WTC11 (cell line): ENCODE results near the gene ABCB8. TPM values are rescaled to one million over a fixed set of nuclear protein-coding genes. Genes with fewer than 3 reads are reported as not detected.

Source experiments
- ATAC-seq: fragments of 200-7000 bp; cut with Tn5 transposase; 2 replicates; pipeline ENCODE4 v1.10.0; 2021; ENCODE audit warnings: mild to moderate bottlenecking, moderate library complexity
- CTCF ChIA-PET: fragments of 300-600 bp; sonication (Branson Sonifier 250); formaldehyde crosslinking; loops from one replicate; lab custom pipeline; 2021; ENCODE audit warnings: antibody characterized with exemption; lab: Charles Lee
- POLR2A ChIA-PET: fragments of 350-600 bp; sonication (Branson Sonifier 250); formaldehyde crosslinking; loops from one replicate; lab custom pipeline; 2021; ENCODE audit warnings: antibody characterized with exemption; lab: Charles Lee
- DNase-seq: peaks from one replicate; pipeline ENCODE4 v3.0.0; 2021; ENCODE audit warnings: low spot score
- H3K27ac Mint-ChIP-seq: 2 replicates; pipeline ENCODE4 v1.8.0; 2021; ENCODE audit warnings: mixed read lengths
- H3K27me3 Mint-ChIP-seq: 2 replicates; pipeline ENCODE4 v1.8.0; 2021; ENCODE audit warnings: low read depth, mild to moderate bottlenecking, moderate library complexity, mixed read lengths
- H3K36me3 Mint-ChIP-seq: 2 replicates; pipeline ENCODE4 v1.8.0; 2021; ENCODE audit warnings: mixed read lengths
- H3K4me1 Mint-ChIP-seq: 2 replicates; pipeline ENCODE4 v1.8.0; 2022; ENCODE audit warnings: mixed read lengths
- H3K4me3 Mint-ChIP-seq: 2 replicates; pipeline ENCODE4 v1.8.0; 2021; ENCODE audit warnings: mild to moderate bottlenecking, moderate library complexity, mixed read lengths
- H3K9me3 Mint-ChIP-seq: 2 replicates; pipeline ENCODE4 v1.8.0; 2021; ENCODE audit warnings: mixed read lengths
- FOXK1 ChIP-seq: sonication (generic); formaldehyde crosslinking; IDR thresholded peaks from 2 replicates; pipeline ENCODE4 v1.8.0; 2022; ENCODE audit warnings: mild to moderate bottlenecking, moderate library complexity, missing genetic modification reagents
- FOXP1 ChIP-seq: sonication (generic); formaldehyde crosslinking; IDR thresholded peaks from 2 replicates; pipeline ENCODE4 v1.8.0; 2022; ENCODE audit warnings: missing genetic modification reagents, mild to moderate bottlenecking, moderate library complexity, borderline replicate concordance
- NFATC4 ChIP-seq: fragments of 250-450 bp; sonication (Bioruptor Pico); IDR thresholded peaks from 2 replicates; pipeline ENCODE4 v1.9.0; 2021; ENCODE audit warnings: mild to moderate bottlenecking
- NFYB ChIP-seq: sonication (generic); formaldehyde crosslinking; conservative IDR thresholded peaks from 2 replicates; pipeline ENCODE4 v1.8.0; 2022; ENCODE audit warnings: low read depth, missing genetic modification reagents
- NR3C1 ChIP-seq: sonication (generic); formaldehyde crosslinking; conservative IDR thresholded peaks from 2 replicates; pipeline ENCODE4 v1.8.1; 2023; ENCODE audit warnings: low read depth, mild to moderate bottlenecking, missing genetic modification reagents
- ZNF396 ChIP-seq: fragments of 250-450 bp; sonication (Bioruptor Pico); IDR thresholded peaks from 2 replicates; pipeline ENCODE4 v1.8.0; 2021; ENCODE audit warnings: mild to moderate bottlenecking, moderate library complexity, borderline replicate concordance
- ZNF416 ChIP-seq: fragments of 250-450 bp; sonication (Bioruptor Pico); IDR thresholded peaks from 2 replicates; pipeline ENCODE4 v1.9.0; 2021; ENCODE audit warnings: mild to moderate bottlenecking, inconsistent platforms
- ZNF423 ChIP-seq: fragments of 250-450 bp; sonication (Bioruptor Pico); IDR thresholded peaks from 2 replicates; pipeline ENCODE4 v2.1.2; 2022; ENCODE audit warnings: mild to moderate bottlenecking, moderate library complexity
- total RNA-seq: library from RNA; stranded (reverse); gene quantifications from 3 replicates; pipeline ENCODE4 v1.2.3, GENCODE V29; 2021
- TF ChIP-seq, protein P1 (sequence below): sonication (generic); formaldehyde crosslinking; IDR thresholded peaks from 2 replicates; pipeline ENCODE4 v1.8.0; 2022; ENCODE audit warnings: mild to moderate bottlenecking, missing genetic modification reagents
- TF ChIP-seq, protein P2 (sequence below): sonication (generic); formaldehyde crosslinking; IDR thresholded peaks from 2 replicates; pipeline ENCODE4 v1.8.1; 2023; ENCODE audit warnings: mild to moderate bottlenecking, moderate library complexity, missing genetic modification reagents
- TF ChIP-seq, protein P3 (sequence below): sonication (generic); formaldehyde crosslinking; IDR thresholded peaks from 2 replicates; pipeline ENCODE4 v1.8.0; 2022; ENCODE audit warnings: mild to moderate bottlenecking, missing genetic modification reagents
- TF ChIP-seq, protein P4 (sequence below): sonication (generic); formaldehyde crosslinking; IDR thresholded peaks from 2 replicates; pipeline ENCODE4 v1.8.0; 2023; ENCODE audit warnings: missing genetic modification reagents, mild to moderate bottlenecking, borderline replicate concordance
- TF ChIP-seq, protein P5 (sequence below): fragments of 250-450 bp; sonication (Bioruptor Pico); IDR thresholded peaks from 2 replicates; pipeline ENCODE4 v1.8.0; 2021; ENCODE audit warnings: mild to moderate bottlenecking
- TF ChIP-seq, protein P6 (sequence below): sonication (generic); formaldehyde crosslinking; conservative IDR thresholded peaks from 2 replicates; pipeline ENCODE4 v1.8.1; 2022; ENCODE audit warnings: mild to moderate bottlenecking, missing genetic modification reagents

The ABCB8 gene
- total RNA-seq, 1 experiment from 2014 or later, result 35.9 TPM

DNA sequence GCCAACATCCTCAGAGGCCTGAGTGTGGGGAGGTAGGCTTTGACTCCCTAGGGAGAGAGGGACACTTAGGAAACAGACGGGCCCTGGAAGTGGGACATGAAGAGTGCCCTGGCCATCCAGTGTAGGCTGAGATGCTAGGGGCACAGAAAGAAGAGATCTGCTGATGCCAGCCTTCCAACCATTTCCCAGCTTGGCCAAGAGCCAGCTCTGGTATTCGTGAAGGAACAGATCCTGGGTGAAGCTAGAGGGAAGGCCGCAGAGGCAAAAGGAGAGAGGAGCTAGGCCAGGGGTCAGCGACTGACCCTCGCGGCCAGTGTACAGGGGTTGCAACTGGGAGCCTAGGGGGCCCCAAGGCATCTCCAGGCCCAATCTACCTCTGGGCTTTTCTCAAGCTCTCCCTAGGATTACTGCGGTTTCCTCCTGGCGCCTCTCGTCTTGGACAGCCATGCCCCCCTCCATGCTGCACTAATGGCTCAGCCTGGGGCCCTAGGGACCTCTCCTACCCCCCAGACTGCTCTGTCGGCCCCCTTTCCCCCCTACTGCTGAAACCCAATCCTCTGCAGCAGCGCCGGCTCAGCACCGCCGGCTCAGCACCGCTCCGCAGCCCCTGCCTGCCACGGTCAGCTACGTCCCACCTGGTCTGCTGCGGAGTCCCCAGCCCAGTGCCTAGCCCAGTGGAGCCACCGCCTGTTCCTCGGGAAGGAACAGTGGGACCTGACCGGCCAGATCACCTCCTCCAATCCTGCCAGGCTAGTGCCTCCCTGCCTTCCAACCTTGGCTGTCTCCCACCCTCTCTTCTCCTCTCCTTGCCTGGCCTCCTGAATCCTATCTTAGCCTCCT, 19.9 kb downstream of the ABCB8 start, which contains the start of gene ASIC3:
ASIC3 (plus strand) TSS at position 556 of the 840 bp plus-strand sequence. CDS start 355 bp downstream, outside the sequence.
- CTCF ChIA-PET, result interaction anchor here (0.9 to 1.3 kb wide), 3 partner anchors 30 to 76 kb away, joined by 3 read pairs; no protein-coding TSS in a partner anchor

DNA sequence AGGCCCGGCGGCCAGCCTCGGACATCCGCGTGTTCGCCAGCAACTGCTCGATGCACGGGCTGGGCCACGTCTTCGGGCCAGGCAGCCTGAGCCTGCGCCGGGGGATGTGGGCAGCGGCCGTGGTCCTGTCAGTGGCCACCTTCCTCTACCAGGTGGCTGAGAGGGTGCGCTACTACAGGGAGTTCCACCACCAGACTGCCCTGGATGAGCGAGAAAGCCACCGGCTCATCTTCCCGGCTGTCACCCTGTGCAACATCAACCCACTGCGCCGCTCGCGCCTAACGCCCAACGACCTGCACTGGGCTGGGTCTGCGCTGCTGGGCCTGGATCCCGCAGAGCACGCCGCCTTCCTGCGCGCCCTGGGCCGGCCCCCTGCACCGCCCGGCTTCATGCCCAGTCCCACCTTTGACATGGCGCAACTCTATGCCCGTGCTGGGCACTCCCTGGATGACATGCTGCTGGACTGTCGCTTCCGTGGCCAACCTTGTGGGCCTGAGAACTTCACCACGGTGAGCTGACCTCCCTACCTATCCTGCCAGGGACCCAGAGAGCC, 20.7 kb downstream of the ABCB8 start:
- Mint-ChIP-seq H3K4me3 (no peak overlapping the region), H3K36me3 (no peaks in the 10 kb centered on the region), H3K27ac (no peak overlapping the region), H3K9me3 (no peaks in the 10 kb centered on the region), H3K27me3 (peaks cover 34% of the 10 kb centered on the region), H3K4me1 (0 out of 2 replicates have a peak, but pooled peaks cover 2% of the 10 kb centered on the region)
- CTCF ChIA-PET, result interaction anchor here (0.9 to 4.2 kb wide), 5 partner anchors 16 to 75 kb away, joined by 3 to 34 read pairs (median 4); partner anchors contain the start of gene ABCB8
- TF ChIP-seq NFATC4, result no peak
- TF ChIP-seq, protein P1, sequence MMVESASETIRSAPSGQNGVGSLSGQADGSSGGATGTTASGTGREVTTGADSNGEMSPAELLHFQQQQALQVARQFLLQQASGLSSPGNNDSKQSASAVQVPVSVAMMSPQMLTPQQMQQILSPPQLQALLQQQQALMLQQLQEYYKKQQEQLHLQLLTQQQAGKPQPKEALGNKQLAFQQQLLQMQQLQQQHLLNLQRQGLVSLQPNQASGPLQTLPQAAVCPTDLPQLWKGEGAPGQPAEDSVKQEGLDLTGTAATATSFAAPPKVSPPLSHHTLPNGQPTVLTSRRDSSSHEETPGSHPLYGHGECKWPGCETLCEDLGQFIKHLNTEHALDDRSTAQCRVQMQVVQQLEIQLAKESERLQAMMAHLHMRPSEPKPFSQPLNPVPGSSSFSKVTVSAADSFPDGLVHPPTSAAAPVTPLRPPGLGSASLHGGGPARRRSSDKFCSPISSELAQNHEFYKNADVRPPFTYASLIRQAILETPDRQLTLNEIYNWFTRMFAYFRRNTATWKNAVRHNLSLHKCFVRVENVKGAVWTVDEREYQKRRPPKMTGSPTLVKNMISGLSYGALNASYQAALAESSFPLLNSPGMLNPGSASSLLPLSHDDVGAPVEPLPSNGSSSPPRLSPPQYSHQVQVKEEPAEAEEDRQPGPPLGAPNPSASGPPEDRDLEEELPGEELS (CRISPR knock-in tag), result no peak
- no peak for TF ChIP-seq FOXP1 (CRISPR knock-in tag)
- TF ChIP-seq FOXK1 (CRISPR knock-in tag), result no peak
- TF ChIP-seq ZNF423, result no peak
- TF ChIP-seq, protein P2, sequence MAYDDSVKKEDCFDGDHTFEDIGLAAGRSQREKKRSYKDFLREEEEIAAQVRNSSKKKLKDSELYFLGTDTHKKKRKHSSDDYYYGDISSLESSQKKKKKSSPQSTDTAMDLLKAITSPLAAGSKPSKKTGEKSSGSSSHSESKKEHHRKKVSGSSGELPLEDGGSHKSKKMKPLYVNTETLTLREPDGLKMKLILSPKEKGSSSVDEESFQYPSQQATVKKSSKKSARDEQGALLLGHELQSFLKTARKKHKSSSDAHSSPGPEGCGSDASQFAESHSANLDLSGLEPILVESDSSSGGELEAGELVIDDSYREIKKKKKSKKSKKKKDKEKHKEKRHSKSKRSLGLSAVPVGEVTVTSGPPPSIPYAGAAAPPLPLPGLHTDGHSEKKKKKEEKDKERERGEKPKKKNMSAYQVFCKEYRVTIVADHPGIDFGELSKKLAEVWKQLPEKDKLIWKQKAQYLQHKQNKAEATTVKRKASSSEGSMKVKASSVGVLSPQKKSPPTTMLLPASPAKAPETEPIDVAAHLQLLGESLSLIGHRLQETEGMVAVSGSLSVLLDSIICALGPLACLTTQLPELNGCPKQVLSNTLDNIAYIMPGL (CRISPR knock-in tag), result no peak
- no peak for TF ChIP-seq ZNF416
- no peak for TF ChIP-seq NFYB (CRISPR knock-in tag)
- TF ChIP-seq, protein P3, sequence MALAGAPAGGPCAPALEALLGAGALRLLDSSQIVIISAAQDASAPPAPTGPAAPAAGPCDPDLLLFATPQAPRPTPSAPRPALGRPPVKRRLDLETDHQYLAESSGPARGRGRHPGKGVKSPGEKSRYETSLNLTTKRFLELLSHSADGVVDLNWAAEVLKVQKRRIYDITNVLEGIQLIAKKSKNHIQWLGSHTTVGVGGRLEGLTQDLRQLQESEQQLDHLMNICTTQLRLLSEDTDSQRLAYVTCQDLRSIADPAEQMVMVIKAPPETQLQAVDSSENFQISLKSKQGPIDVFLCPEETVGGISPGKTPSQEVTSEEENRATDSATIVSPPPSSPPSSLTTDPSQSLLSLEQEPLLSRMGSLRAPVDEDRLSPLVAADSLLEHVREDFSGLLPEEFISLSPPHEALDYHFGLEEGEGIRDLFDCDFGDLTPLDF (CRISPR knock-in tag), result no peak
- TF ChIP-seq, protein P4, sequence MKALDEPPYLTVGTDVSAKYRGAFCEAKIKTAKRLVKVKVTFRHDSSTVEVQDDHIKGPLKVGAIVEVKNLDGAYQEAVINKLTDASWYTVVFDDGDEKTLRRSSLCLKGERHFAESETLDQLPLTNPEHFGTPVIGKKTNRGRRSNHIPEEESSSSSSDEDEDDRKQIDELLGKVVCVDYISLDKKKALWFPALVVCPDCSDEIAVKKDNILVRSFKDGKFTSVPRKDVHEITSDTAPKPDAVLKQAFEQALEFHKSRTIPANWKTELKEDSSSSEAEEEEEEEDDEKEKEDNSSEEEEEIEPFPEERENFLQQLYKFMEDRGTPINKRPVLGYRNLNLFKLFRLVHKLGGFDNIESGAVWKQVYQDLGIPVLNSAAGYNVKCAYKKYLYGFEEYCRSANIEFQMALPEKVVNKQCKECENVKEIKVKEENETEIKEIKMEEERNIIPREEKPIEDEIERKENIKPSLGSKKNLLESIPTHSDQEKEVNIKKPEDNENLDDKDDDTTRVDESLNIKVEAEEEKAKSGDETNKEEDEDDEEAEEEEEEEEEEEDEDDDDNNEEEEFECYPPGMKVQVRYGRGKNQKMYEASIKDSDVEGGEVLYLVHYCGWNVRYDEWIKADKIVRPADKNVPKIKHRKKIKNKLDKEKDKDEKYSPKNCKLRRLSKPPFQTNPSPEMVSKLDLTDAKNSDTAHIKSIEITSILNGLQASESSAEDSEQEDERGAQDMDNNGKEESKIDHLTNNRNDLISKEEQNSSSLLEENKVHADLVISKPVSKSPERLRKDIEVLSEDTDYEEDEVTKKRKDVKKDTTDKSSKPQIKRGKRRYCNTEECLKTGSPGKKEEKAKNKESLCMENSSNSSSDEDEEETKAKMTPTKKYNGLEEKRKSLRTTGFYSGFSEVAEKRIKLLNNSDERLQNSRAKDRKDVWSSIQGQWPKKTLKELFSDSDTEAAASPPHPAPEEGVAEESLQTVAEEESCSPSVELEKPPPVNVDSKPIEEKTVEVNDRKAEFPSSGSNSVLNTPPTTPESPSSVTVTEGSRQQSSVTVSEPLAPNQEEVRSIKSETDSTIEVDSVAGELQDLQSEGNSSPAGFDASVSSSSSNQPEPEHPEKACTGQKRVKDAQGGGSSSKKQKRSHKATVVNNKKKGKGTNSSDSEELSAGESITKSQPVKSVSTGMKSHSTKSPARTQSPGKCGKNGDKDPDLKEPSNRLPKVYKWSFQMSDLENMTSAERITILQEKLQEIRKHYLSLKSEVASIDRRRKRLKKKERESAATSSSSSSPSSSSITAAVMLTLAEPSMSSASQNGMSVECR (CRISPR knock-in tag), result no peak
- TF ChIP-seq, protein P5, sequence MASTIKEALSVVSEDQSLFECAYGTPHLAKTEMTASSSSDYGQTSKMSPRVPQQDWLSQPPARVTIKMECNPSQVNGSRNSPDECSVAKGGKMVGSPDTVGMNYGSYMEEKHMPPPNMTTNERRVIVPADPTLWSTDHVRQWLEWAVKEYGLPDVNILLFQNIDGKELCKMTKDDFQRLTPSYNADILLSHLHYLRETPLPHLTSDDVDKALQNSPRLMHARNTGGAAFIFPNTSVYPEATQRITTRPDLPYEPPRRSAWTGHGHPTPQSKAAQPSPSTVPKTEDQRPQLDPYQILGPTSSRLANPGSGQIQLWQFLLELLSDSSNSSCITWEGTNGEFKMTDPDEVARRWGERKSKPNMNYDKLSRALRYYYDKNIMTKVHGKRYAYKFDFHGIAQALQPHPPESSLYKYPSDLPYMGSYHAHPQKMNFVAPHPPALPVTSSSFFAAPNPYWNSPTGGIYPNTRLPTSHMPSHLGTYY (CRISPR knock-in tag), result no peak
- no peak for TF ChIP-seq ZNF396
- ATAC-seq (no peak), DNase-seq (no peak)
- POLR2A ChIA-PET, result no interaction called here

More for the DNA sequence above, 19.9 kb downstream of the ABCB8 start, which contains the start of gene ASIC3:
- DNase-seq (no peak), ATAC-seq (no peak)
- no peak within 1 kb of the TSS for H3K4me3 Mint-ChIP-seq
- peaks cover 34% of the 10 kb centered on the region for H3K27me3 Mint-ChIP-seq
- H3K27ac Mint-ChIP-seq, result no peak within 1 kb of the TSS
- POLR2A ChIA-PET, result no interaction called here
- TF ChIP-seq NR3C1, result no peak
- TF ChIP-seq, protein P6, sequence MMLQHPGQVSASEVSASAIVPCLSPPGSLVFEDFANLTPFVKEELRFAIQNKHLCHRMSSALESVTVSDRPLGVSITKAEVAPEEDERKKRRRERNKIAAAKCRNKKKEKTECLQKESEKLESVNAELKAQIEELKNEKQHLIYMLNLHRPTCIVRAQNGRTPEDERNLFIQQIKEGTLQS, result no peak
- 0 out of 2 replicates have a peak, but pooled peaks cover 2% of the 10 kb centered on the region for H3K4me1 Mint-ChIP-seq
- no peaks in the 10 kb centered on the region for H3K36me3 Mint-ChIP-seq
- H3K9me3 Mint-ChIP-seq, result no peaks in the 10 kb centered on the region
